HepG2 (cell line): ENCODE results near the gene LAMA5. TPM values are rescaled to one million over a fixed set of nuclear protein-coding genes. Genes with fewer than 3 reads are reported as not detected.
A peak's percentile ranks its signal among the peaks of the same experiment; 100 is the strongest.

Experiments
- ERF ChIP-seq: IDR thresholded peaks from 2 replicates; pipeline ENCODE4 v1.6.1; 2018; ENCODE audit warnings: missing biosample characterization, missing genetic modification reagents
- NFRKB ChIP-seq: fragments of 450-650 bp; IDR thresholded peaks from 2 replicates; pipeline ENCODE4 v1.6.1; 2017
- NR2F6 ChIP-seq, 2 experiments: IDR thresholded peaks; 2 replicates each; pipeline ENCODE4 v1.6.1; 2016; ENCODE audit warnings: antibody characterized with exemption in 1 of 2, mild to moderate bottlenecking in 1 of 2
- PCBP2 ChIP-seq: fragments of 200-400 bp; formaldehyde crosslinking; optimal IDR thresholded peaks from 2 replicates; pipeline ENCODE3; 2018; ENCODE audit warnings: low read length, low read depth; ENCODE audit not compliant: poor library complexity, severe bottlenecking
- POLR2AphosphoS2 ChIP-seq: IDR thresholded peaks from 2 replicates; pipeline ENCODE4 v1.6.1; 2011; ENCODE audit warnings: low read depth, low read length, improper control_type of control experiment
- RFX3 ChIP-seq: IDR thresholded peaks from 2 replicates; pipeline ENCODE4 v1.6.1; 2016; ENCODE audit warnings: missing biosample characterization, missing genetic modification reagents
- TCF7 ChIP-seq: sonication (generic); IDR thresholded peaks from 2 replicates; pipeline ENCODE4 v1.6.1; 2016; ENCODE audit warnings: antibody characterized with exemption, low read depth
- TOPORS ChIP-seq: sonication (generic); formaldehyde crosslinking; IDR thresholded peaks from 2 replicates; pipeline ENCODE4 v1.8.0; 2023; ENCODE audit warnings: mild to moderate bottlenecking, missing genetic modification reagents
- YEATS4 ChIP-seq: sonication (generic); formaldehyde crosslinking; IDR thresholded peaks from 2 replicates; pipeline ENCODE4 v1.4.0; 2020; ENCODE audit warnings: missing genetic modification reagents, borderline replicate concordance
- ZBTB1 ChIP-seq: sonication (generic); formaldehyde crosslinking; IDR thresholded peaks from 2 replicates; pipeline ENCODE4 v1.4.0; 2020; ENCODE audit warnings: missing genetic modification reagents, borderline replicate concordance
- polyA plus RNA-seq, 8 experiments: library from polyadenylated mRNA; depleted of rRNA in 3 of 8; stranded (reverse) in 7 of 8; unstranded in 1 of 8; fragments of >200 nt; fragmentation: Illumina TruSeq in 4 of 8; extraction: Trizol in 4 of 8; gene quantifications; 2 replicates each; pipeline versions ENCODE4 v1.2.1 to v1.2.3, GENCODE V29; 2011 to 2016; ENCODE audit warnings: low read depth in 4 of 8, missing spikeins in 1 of 8, mixed read lengths in 1 of 8; ENCODE audit not compliant: insufficient read depth in 1 of 8
- total RNA-seq, 5 experiments: library from RNA; depleted of rRNA; stranded (reverse); fragments of >200 nt; fragmentation: Illumina TruSeq; extraction: Trizol; gene quantifications; 2 replicates each; pipeline ENCODE4 v1.2.3, GENCODE V29; 2016; ENCODE audit warnings: low read depth in 1 of 5
- TF ChIP-seq, protein P1 (sequence below): sonication (generic); formaldehyde crosslinking; IDR thresholded peaks from 2 replicates; pipeline ENCODE4 v1.4.0; 2020; ENCODE audit warnings: missing genetic modification reagents
- TF ChIP-seq, protein P2 (sequence below): sonication (generic); formaldehyde crosslinking; IDR thresholded peaks from 2 replicates; pipeline ENCODE4 v1.4.0; 2020; ENCODE audit warnings: mild to moderate bottlenecking, missing genetic modification reagents
- TF ChIP-seq, protein P3 (sequence below): sonication (generic); formaldehyde crosslinking; IDR thresholded peaks from 2 replicates; pipeline ENCODE4 v1.4.0; 2020; ENCODE audit warnings: low read depth, mild to moderate bottlenecking, missing genetic modification reagents
- TF ChIP-seq, protein P4 (sequence below): sonication (generic); formaldehyde crosslinking; IDR thresholded peaks from 2 replicates; pipeline ENCODE4 v1.5.0; 2020; ENCODE audit warnings: mild to moderate bottlenecking, missing genetic modification reagents
- TF ChIP-seq, protein P5 (sequence below): sonication (generic); formaldehyde crosslinking; IDR thresholded peaks from 2 replicates; pipeline ENCODE4 v1.5.0; 2020; ENCODE audit warnings: mild to moderate bottlenecking, missing genetic modification reagents, borderline replicate concordance

LAMA5 gene
- total and polyA plus RNA-seq, 2 of the 13 experiments (the other 11 are each of a cell fraction or from before 2014, with no cell fraction given), result 21.0 to 44.7 TPM

DNA sequence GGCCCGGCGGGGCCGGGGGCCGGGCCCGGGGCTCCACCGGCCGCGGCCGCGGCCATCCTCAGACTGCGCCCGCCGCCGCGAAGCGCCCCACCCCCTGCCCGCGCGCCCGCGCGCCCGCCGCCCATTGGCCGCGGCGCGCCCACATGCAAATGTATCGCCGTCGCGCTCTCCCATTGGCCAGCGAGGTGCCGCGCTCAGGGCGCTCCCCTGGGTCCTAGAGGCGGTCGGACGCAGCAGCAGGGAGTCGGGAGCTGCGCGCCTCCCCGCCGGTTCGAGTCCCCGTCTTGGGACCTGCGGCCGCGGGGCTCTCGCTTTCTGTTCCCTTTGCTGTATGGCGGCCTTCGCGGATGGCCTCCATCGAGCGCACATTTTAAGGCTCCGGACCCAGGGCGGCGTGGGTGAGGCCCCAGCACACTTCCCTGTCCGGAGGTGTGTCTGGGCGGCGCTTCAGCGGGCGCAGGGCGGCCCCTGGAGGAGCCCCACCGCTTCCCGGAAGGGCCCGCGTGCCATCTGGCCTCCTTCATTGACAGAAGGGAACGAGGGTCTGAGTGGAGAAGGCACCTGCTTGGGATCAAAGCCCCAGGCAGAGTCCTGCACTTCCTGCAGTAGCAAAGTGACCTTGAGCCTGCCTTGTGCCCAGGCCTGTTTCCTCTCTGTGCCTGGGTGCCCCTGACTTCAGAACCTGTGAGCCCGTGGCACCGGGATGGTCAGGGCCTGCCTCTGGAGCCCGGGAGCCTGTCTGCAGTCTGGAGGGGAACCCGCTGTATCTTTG is 40.3 kb upstream of the LAMA5 start, which contains the start of gene CABLES2 (continued):
- TF ChIP-seq, protein P1, sequence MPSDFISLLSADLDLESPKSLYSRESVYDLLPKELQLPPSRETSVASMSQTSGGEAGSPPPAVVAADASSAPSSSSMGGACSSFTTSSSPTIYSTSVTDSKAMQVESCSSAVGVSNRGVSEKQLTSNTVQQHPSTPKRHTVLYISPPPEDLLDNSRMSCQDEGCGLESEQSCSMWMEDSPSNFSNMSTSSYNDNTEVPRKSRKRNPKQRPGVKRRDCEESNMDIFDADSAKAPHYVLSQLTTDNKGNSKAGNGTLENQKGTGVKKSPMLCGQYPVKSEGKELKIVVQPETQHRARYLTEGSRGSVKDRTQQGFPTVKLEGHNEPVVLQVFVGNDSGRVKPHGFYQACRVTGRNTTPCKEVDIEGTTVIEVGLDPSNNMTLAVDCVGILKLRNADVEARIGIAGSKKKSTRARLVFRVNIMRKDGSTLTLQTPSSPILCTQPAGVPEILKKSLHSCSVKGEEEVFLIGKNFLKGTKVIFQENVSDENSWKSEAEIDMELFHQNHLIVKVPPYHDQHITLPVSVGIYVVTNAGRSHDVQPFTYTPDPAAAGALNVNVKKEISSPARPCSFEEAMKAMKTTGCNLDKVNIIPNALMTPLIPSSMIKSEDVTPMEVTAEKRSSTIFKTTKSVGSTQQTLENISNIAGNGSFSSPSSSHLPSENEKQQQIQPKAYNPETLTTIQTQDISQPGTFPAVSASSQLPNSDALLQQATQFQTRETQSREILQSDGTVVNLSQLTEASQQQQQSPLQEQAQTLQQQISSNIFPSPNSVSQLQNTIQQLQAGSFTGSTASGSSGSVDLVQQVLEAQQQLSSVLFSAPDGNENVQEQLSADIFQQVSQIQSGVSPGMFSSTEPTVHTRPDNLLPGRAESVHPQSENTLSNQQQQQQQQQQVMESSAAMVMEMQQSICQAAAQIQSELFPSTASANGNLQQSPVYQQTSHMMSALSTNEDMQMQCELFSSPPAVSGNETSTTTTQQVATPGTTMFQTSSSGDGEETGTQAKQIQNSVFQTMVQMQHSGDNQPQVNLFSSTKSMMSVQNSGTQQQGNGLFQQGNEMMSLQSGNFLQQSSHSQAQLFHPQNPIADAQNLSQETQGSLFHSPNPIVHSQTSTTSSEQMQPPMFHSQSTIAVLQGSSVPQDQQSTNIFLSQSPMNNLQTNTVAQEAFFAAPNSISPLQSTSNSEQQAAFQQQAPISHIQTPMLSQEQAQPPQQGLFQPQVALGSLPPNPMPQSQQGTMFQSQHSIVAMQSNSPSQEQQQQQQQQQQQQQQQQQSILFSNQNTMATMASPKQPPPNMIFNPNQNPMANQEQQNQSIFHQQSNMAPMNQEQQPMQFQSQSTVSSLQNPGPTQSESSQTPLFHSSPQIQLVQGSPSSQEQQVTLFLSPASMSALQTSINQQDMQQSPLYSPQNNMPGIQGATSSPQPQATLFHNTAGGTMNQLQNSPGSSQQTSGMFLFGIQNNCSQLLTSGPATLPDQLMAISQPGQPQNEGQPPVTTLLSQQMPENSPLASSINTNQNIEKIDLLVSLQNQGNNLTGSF, result peak; percentile 81; the same call in 1 of the 2 replicates
- no peak for TF ChIP-seq RFX3
- no peak for TF ChIP-seq NFRKB
- no peak for TF ChIP-seq POLR2AphosphoS2
- TF ChIP-seq, protein P2, sequence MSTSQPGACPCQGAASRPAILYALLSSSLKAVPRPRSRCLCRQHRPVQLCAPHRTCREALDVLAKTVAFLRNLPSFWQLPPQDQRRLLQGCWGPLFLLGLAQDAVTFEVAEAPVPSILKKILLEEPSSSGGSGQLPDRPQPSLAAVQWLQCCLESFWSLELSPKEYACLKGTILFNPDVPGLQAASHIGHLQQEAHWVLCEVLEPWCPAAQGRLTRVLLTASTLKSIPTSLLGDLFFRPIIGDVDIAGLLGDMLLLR, result peak; percentile 92; the same call in 1 of the 2 replicates
- no peak; the same call in 1 of the 2 replicates for TF ChIP-seq TCF7
- no peak for TF ChIP-seq ZBTB1 (CRISPR knock-in tag)
- TF ChIP-seq, protein P3, sequence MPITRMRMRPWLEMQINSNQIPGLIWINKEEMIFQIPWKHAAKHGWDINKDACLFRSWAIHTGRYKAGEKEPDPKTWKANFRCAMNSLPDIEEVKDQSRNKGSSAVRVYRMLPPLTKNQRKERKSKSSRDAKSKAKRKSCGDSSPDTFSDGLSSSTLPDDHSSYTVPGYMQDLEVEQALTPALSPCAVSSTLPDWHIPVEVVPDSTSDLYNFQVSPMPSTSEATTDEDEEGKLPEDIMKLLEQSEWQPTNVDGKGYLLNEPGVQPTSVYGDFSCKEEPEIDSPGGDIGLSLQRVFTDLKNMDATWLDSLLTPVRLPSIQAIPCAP (CRISPR knock-in tag), result peak; percentile 88; the same call in 1 of the 2 replicates
- TF ChIP-seq PCBP2, result no peak
- peak; percentile 50; the same call in 1 of the 2 replicates for TF ChIP-seq TOPORS (CRISPR knock-in tag)
- TF ChIP-seq, protein P4, sequence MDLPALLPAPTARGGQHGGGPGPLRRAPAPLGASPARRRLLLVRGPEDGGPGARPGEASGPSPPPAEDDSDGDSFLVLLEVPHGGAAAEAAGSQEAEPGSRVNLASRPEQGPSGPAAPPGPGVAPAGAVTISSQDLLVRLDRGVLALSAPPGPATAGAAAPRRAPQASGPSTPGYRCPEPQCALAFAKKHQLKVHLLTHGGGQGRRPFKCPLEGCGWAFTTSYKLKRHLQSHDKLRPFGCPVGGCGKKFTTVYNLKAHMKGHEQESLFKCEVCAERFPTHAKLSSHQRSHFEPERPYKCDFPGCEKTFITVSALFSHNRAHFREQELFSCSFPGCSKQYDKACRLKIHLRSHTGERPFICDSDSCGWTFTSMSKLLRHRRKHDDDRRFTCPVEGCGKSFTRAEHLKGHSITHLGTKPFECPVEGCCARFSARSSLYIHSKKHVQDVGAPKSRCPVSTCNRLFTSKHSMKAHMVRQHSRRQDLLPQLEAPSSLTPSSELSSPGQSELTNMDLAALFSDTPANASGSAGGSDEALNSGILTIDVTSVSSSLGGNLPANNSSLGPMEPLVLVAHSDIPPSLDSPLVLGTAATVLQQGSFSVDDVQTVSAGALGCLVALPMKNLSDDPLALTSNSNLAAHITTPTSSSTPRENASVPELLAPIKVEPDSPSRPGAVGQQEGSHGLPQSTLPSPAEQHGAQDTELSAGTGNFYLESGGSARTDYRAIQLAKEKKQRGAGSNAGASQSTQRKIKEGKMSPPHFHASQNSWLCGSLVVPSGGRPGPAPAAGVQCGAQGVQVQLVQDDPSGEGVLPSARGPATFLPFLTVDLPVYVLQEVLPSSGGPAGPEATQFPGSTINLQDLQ, result peak; percentile 77; the same call in 1 of the 2 replicates
- peak; percentile 91 for TF ChIP-seq ERF (CRISPR knock-in tag)
- TF ChIP-seq, protein P5, sequence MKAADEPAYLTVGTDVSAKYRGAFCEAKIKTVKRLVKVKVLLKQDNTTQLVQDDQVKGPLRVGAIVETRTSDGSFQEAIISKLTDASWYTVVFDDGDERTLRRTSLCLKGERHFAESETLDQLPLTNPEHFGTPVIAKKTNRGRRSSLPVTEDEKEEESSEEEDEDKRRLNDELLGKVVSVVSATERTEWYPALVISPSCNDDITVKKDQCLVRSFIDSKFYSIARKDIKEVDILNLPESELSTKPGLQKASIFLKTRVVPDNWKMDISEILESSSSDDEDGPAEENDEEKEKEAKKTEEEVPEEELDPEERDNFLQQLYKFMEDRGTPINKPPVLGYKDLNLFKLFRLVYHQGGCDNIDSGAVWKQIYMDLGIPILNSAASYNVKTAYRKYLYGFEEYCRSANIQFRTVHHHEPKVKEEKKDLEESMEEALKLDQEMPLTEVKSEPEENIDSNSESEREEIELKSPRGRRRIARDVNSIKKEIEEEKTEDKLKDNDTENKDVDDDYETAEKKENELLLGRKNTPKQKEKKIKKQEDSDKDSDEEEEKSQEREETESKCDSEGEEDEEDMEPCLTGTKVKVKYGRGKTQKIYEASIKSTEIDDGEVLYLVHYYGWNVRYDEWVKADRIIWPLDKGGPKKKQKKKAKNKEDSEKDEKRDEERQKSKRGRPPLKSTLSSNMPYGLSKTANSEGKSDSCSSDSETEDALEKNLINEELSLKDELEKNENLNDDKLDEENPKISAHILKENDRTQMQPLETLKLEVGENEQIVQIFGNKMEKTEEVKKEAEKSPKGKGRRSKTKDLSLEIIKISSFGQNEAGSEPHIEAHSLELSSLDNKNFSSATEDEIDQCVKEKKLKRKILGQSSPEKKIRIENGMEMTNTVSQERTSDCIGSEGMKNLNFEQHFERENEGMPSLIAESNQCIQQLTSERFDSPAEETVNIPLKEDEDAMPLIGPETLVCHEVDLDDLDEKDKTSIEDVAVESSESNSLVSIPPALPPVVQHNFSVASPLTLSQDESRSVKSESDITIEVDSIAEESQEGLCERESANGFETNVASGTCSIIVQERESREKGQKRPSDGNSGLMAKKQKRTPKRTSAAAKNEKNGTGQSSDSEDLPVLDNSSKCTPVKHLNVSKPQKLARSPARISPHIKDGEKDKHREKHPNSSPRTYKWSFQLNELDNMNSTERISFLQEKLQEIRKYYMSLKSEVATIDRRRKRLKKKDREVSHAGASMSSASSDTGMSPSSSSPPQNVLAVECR (CRISPR knock-in tag), result peak; percentile 83
- TF ChIP-seq YEATS4 (CRISPR knock-in tag), result peak; percentile 85
- TF ChIP-seq NR2F6 (IDR thresholded peaks at IDR 0.05), result no peak
- peak; percentile 32; the same call in 1 of the 2 replicates for TF ChIP-seq NR2F6 (CRISPR knock-in tag; IDR thresholded peaks at IDR 0.05)
